Measurements from ENCODE around the gene EFCAB6. TPM values are rescaled to one million over a fixed set of nuclear protein-coding genes. Genes with fewer than 3 reads are reported as not detected.

Gene EFCAB6
- total RNA-seq, 1 experiment from 2014 or later: 2.5 TPM

DNA sequence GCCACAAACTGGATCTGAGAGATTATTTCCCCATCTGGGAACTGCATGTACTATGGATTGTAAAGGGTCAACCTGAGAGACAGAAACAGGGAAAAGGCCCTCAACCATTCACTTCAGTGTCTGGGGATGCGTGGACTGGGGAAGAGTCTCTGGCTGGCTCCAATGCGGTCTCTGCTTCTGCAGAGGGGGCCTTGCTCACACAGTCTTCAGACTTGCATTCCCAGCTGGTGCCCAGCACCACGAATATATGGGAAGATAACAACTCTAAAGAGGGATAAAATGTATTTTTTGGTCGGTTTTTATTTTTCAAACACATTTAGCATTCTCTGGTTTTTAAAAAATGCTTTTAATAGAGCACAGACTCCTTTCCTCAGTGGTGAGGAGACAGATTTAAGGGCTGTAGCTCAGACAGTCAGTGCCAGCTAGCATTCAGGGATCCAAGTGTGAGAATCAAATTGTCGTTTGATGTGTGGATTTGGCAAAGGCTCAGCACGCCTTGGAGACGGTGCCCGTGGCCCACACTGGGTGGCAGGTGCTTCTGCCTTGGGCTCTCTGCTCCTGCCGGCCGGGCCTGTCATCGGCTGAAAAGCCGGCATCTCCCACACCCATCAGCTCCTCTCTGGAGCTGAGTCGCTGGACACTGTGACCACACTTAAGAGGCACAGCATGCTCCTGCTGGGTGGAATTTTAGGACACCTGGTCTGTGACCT lies 8.0 kb upstream of the EFCAB6 start:
- Histone ChIP-seq H3K4me2 (no peak overlapping the region), H3K79me2 (ENCODE audit: low read depth) (no peaks in the 10 kb centered on the region), H3F3A (ENCODE audit: insufficient read depth, low read depth) (no peaks in the 10 kb centered on the region), H3K9me2 (ENCODE audit: insufficient read depth) (no peaks in the 10 kb centered on the region), H3K9me3 (ENCODE audit: insufficient read depth, low read depth) (no peaks in the 10 kb centered on the region), H3K27ac (no peak overlapping the region), H3K4me1 (replicated peaks; ENCODE audit: insufficient read depth) (no peaks in the 10 kb centered on the region), H2AFZ (no peak overlapping the region), H4K20me1 (ENCODE audit: insufficient read depth) (no peaks in the 10 kb centered on the region), H3K27me3 (ENCODE audit: insufficient read depth, low read depth) (peaks cover 52% of the 10 kb centered on the region), H3K4me3 (no peak overlapping the region), H3K36me3 (ENCODE audit: low read depth) (no peaks in the 10 kb centered on the region)
- BruUV-seq (replicated peaks): no TSS peak
- ChIA-PET POLR2A (ENCODE audit: unreplicated experiment) (no interaction called here), CTCF (no interaction called here)
- no peak for DNase-seq
- TF ChIP-seq EZH2 (IDR thresholded peaks at IDR 0.05; ENCODE audit: low read depth): no peak
- TF ChIP-seq, protein P1, sequence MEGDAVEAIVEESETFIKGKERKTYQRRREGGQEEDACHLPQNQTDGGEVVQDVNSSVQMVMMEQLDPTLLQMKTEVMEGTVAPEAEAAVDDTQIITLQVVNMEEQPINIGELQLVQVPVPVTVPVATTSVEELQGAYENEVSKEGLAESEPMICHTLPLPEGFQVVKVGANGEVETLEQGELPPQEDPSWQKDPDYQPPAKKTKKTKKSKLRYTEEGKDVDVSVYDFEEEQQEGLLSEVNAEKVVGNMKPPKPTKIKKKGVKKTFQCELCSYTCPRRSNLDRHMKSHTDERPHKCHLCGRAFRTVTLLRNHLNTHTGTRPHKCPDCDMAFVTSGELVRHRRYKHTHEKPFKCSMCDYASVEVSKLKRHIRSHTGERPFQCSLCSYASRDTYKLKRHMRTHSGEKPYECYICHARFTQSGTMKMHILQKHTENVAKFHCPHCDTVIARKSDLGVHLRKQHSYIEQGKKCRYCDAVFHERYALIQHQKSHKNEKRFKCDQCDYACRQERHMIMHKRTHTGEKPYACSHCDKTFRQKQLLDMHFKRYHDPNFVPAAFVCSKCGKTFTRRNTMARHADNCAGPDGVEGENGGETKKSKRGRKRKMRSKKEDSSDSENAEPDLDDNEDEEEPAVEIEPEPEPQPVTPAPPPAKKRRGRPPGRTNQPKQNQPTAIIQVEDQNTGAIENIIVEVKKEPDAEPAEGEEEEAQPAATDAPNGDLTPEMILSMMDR (conservative IDR thresholded peaks at IDR 0.05): no peak
- intact Hi-C loops (cut with micrococcal nuclease; ENCODE audit: unreplicated experiment): no loop called here

DNA sequence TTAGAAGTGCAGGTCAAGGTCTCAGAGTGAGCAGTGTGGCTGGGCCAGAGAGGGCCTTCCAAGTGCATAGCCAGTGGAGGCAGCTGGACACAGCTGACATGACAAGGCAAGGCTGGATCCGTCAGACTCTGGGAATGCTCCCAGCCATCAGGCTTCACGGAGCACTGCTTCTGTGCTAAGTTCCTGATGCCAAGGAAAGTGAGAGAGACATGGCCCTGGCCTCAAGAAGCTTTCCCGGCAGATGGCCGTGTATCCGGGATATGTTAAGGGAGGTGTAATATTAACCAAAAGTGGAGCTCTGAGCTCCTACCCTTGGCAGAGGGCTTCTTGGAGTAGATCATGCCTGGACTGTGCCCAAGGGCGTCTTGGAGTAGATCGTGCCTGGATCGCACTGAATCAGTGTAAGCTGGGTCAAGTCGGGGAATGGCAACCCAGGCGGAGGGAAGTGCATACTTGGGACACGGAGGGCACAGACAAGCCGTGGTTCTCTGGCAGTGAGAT lies 7.4 kb upstream of the EFCAB6 start:
- CTCF ChIA-PET: no interaction called here
- intact Hi-C loops (cut with micrococcal nuclease; ENCODE audit: unreplicated experiment): no loop called here
- Histone ChIP-seq H3K36me3 (ENCODE audit: low read depth) (no peaks in the 10 kb centered on the region), H3F3A (ENCODE audit: insufficient read depth, low read depth) (no peaks in the 10 kb centered on the region), H3K9me2 (ENCODE audit: insufficient read depth) (no peaks in the 10 kb centered on the region), H4K20me1 (ENCODE audit: insufficient read depth) (no peaks in the 10 kb centered on the region), H2AFZ (no peak overlapping the region), H3K4me2 (no peak overlapping the region), H3K4me1 (replicated peaks; ENCODE audit: insufficient read depth) (no peaks in the 10 kb centered on the region), H3K4me3 (no peak overlapping the region), H3K27me3 (ENCODE audit: insufficient read depth, low read depth) (peaks cover 48% of the 10 kb centered on the region), H3K9me3 (ENCODE audit: insufficient read depth, low read depth) (no peaks in the 10 kb centered on the region), H3K27ac (no peak overlapping the region), H3K79me2 (ENCODE audit: low read depth) (no peaks in the 10 kb centered on the region)
- POLR2A ChIA-PET (ENCODE audit: unreplicated experiment): no interaction called here
- TF ChIP-seq EZH2 (IDR thresholded peaks at IDR 0.05; ENCODE audit: low read depth): no peak
- TF ChIP-seq, protein P1 (conservative IDR thresholded peaks at IDR 0.05): no peak
- no TSS peak for BruUV-seq (replicated peaks)
- no peak for DNase-seq

DNA sequence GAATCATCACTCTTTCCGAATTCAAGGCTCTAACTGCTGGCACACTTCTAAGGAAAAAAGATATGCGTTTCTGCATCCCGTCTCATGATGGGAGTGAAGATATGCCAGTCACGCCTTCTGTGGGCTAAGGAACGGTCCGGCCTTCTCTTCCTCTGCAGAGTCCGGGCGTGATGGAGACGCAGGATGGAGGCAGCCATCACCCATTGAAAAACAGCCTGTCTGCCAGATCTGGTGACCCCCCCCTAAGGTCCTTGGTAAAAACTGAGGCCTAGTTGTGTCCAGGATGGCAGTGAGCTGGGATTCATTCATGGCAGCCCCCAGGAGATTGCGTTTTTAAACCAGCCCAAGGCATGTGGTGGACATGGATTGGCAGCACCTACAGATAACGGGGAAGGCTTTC lies 6.9 kb upstream of the EFCAB6 start:
- no peak for DNase-seq
- BruUV-seq (replicated peaks): no TSS peak
- Histone ChIP-seq H3K9me3 (ENCODE audit: insufficient read depth, low read depth) (no peaks in the 10 kb centered on the region), H3K9me2 (ENCODE audit: insufficient read depth) (no peaks in the 10 kb centered on the region), H3F3A (ENCODE audit: insufficient read depth, low read depth) (no peaks in the 10 kb centered on the region), H3K79me2 (ENCODE audit: low read depth) (no peaks in the 10 kb centered on the region), H3K4me2 (no peak overlapping the region), H2AFZ (no peak overlapping the region), H3K4me1 (replicated peaks; ENCODE audit: insufficient read depth) (no peaks in the 10 kb centered on the region), H3K36me3 (ENCODE audit: low read depth) (no peaks in the 10 kb centered on the region), H3K27me3 (ENCODE audit: insufficient read depth, low read depth) (peaks cover 43% of the 10 kb centered on the region), H3K27ac (no peak overlapping the region), H4K20me1 (ENCODE audit: insufficient read depth) (no peaks in the 10 kb centered on the region), H3K4me3 (no peak overlapping the region)
- ChIA-PET CTCF (no interaction called here), POLR2A (ENCODE audit: unreplicated experiment) (no interaction called here)
- intact Hi-C loops (cut with micrococcal nuclease; ENCODE audit: unreplicated experiment): no loop called here
- TF ChIP-seq, protein P1 (conservative IDR thresholded peaks at IDR 0.05): no peak
- TF ChIP-seq EZH2 (IDR thresholded peaks at IDR 0.05; ENCODE audit: low read depth): no peak

All from PC-9 (cell line).